NCI-H2227 (cell line): ENCODE results near the gene AOPEP.

Experiments
- DNase-seq: peaks from one replicate; lab custom pipeline; 2025; ENCODE audit not compliant: unreplicated experiment; lab: John Stamatoyannopoulos, UW

AOPEP gene

GRCh38 chr9:95103871-95104580 is 377.5 kb downstream of the AOPEP start:
- no peak for DNase-seq

- DNase-seq, result no peak
These were observed 378.1 kb downstream of the AOPEP start for GRCh38 chr9:95104581-95104960.

GRCh38 chr9:95104980-95105379 is 378.5 kb downstream of the AOPEP start:
- no peak for DNase-seq

- DNase-seq, result no peak
These were observed 379.2 kb downstream of the AOPEP start for GRCh38 chr9:95105519-95106287.

- no peak for DNase-seq
These were observed 380.7 kb downstream of the AOPEP start for GRCh38 chr9:95107001-95107749.

- no peak for DNase-seq
These were observed 381.5 kb downstream of the AOPEP start for GRCh38 chr9:95107976-95108375.

- DNase-seq, result no peak
These were observed 382.3 kb downstream of the AOPEP start for GRCh38 chr9:95108777-95109176.

GRCh38 chr9:95109456-95109855 is 383.0 kb downstream of the AOPEP start:
- no peak for DNase-seq

- DNase-seq, result no peak
These were observed 384.5 kb downstream of the AOPEP start for GRCh38 chr9:95110921-95111525.

- no peak for DNase-seq
These were observed 385.2 kb downstream of the AOPEP start for GRCh38 chr9:95111716-95112115.

- DNase-seq, result no peak
These were observed 386.2 kb downstream of the AOPEP start for GRCh38 chr9:95112436-95113280.

GRCh38 chr9:95115104-95115503 is 388.6 kb downstream of the AOPEP start:
- DNase-seq, result no peak

GRCh38 chr9:95116002-95116807 is 389.7 kb downstream of the AOPEP start:
- DNase-seq, result no peak

GRCh38 chr9:95116808-95117204 is 390.3 kb downstream of the AOPEP start:
- DNase-seq, result no peak

GRCh38 chr9:95118596-95118995 is 392.1 kb downstream of the AOPEP start:
- DNase-seq, result no peak

GRCh38 chr9:95120781-95121370 is 394.4 kb downstream of the AOPEP start:
- no peak for DNase-seq

- peak; percentile 32 for DNase-seq
These were observed 398.3 kb downstream of the AOPEP start for GRCh38 chr9:95124582-95125367.

GRCh38 chr9:95125652-95126051 is 399.2 kb downstream of the AOPEP start:
- DNase-seq, result no peak

GRCh38 chr9:95126739-95127138 is 400.2 kb downstream of the AOPEP start:
- DNase-seq, result no peak
